Measurements from ENCODE around the gene BEGAIN. TPM values are rescaled to one million over a fixed set of nuclear protein-coding genes. Genes with fewer than 3 reads are reported as not detected.

Gene BEGAIN
- total RNA-seq, 3 donors from 2014 or later (not counting 1 experiment from before 2014, with no cell fraction given) = 0.11 to 1.3 TPM; not detected in 1

- intact Hi-C loops (cut with micrococcal nuclease) = no loop called here
- no peak overlapping the region for H3K4me3 Mint-ChIP-seq
- H3K36me3 Mint-ChIP-seq = no peaks in the 10 kb centered on the region
- no peak for TF ChIP-seq CTCF (IDR thresholded peaks at IDR 0.05)
- Histone ChIP-seq H3K27ac (ENCODE audit: low read length) (no peak overlapping the region), H3K4me1 (ENCODE audit: control insufficient read depth, insufficient read depth, low read length) (peaks cover 17% of the 10 kb centered on the region), H3K9me3 (ENCODE audit: control insufficient read depth, insufficient read depth, low read length) (no peaks in the 10 kb centered on the region), H3K27me3 (ENCODE audit: control insufficient read depth, insufficient read depth, low read length) (no peaks in the 10 kb centered on the region), H3K4me3 (ENCODE audit: low read length) (no peak overlapping the region), H3K36me3 (ENCODE audit: control insufficient read depth, insufficient read depth, low read length) (no peaks in the 10 kb centered on the region)
- peaks cover 0 to 4% of the 10 kb centered on the region in 2 donors for H3K27me3 Mint-ChIP-seq (ENCODE audit: low read depth in 2 of 2)
- 95% methylated on average over 51 of the region's 53 CpGs for WGBS (ENCODE audit: insufficient coverage)
- ATAC-seq (no peak), DNase-seq (no peak)
- no peak overlapping the region for H3K27ac Mint-ChIP-seq
- peaks cover 3 to 15% of the 10 kb centered on the region in 2 donors for H3K4me1 Mint-ChIP-seq
- H3K9me3 Mint-ChIP-seq = no peaks in the 10 kb centered on the region
These were observed 49.5 kb downstream of the BEGAIN start for GRCh38 chr14:100537446-100538350.

GRCh38 chr14:100536721-100537445 lies 50.3 kb downstream of the BEGAIN start:
- H3K4me3 Mint-ChIP-seq = no peak overlapping the region
- H3K9me3 Mint-ChIP-seq = no peaks in the 10 kb centered on the region
- Histone ChIP-seq H3K27me3 (ENCODE audit: control insufficient read depth, insufficient read depth, low read length) (no peaks in the 10 kb centered on the region), H3K36me3 (ENCODE audit: control insufficient read depth, insufficient read depth, low read length) (no peaks in the 10 kb centered on the region), H3K4me3 (ENCODE audit: low read length) (no peak overlapping the region), H3K4me1 (ENCODE audit: control insufficient read depth, insufficient read depth, low read length) (peaks cover 17% of the 10 kb centered on the region), H3K27ac (ENCODE audit: low read length) (no peak overlapping the region), H3K9me3 (ENCODE audit: control insufficient read depth, insufficient read depth, low read length) (no peaks in the 10 kb centered on the region)
- ATAC-seq (no peak), DNase-seq (no peak)
- WGBS (ENCODE audit: insufficient coverage) = 95% methylated on average over 29 of the region's 29 CpGs
- TF ChIP-seq CTCF (IDR thresholded peaks at IDR 0.05) = no peak
- H3K4me1 Mint-ChIP-seq = peaks cover 4 to 9% of the 10 kb centered on the region in 2 donors
- H3K27ac Mint-ChIP-seq = no peak overlapping the region
- no peaks in the 10 kb centered on the region for H3K36me3 Mint-ChIP-seq
- H3K27me3 Mint-ChIP-seq (ENCODE audit: low read depth in 2 of 2) = no peaks in the 10 kb centered on the region
- intact Hi-C loops (cut with micrococcal nuclease) = no loop called here

- ATAC-seq = no peak
- H3K4me3 Mint-ChIP-seq = no peak overlapping the region
- WGBS (ENCODE audit: insufficient coverage) = 60% methylated on average over 8 of the region's 8 CpGs
- TF ChIP-seq CTCF (IDR thresholded peaks at IDR 0.05) = no peak
- no peaks in the 10 kb centered on the region for H3K9me3 Mint-ChIP-seq
- no peak overlapping the region for H3K4me3 ChIP-seq (ENCODE audit: low read length)
- H3K27me3 ChIP-seq (ENCODE audit: control insufficient read depth, insufficient read depth, low read length) = no peaks in the 10 kb centered on the region
- H3K4me1 Mint-ChIP-seq = peaks cover 4 to 9% of the 10 kb centered on the region in 2 donors
- no peaks in the 10 kb centered on the region for H3K27me3 Mint-ChIP-seq (ENCODE audit: low read depth in 2 of 2)
- H3K27ac ChIP-seq (ENCODE audit: low read length) = no peak overlapping the region
- H3K36me3 Mint-ChIP-seq = no peaks in the 10 kb centered on the region
- no peak for DNase-seq
- peaks cover 17% of the 10 kb centered on the region for H3K4me1 ChIP-seq (ENCODE audit: control insufficient read depth, insufficient read depth, low read length)
- no peaks in the 10 kb centered on the region for H3K9me3 ChIP-seq (ENCODE audit: control insufficient read depth, insufficient read depth, low read length)
- H3K36me3 ChIP-seq (ENCODE audit: control insufficient read depth, insufficient read depth, low read length) = no peaks in the 10 kb centered on the region
- H3K27ac Mint-ChIP-seq = no peak overlapping the region
- intact Hi-C loops (cut with micrococcal nuclease) = no loop called here
These were observed 51.1 kb downstream of the BEGAIN start for GRCh38 chr14:100536121-100536510.

All from natural killer cell (primary cell).